ENCODE data around the gene CFB.

- TF ChIP-seq CTCF (IDR thresholded peaks at IDR 0.05) (no peak), EZH2 (IDR thresholded peaks at IDR 0.05) (no peak), EZH2phosphoT487 (IDR thresholded peaks at IDR 0.05) (no peak)
Observed at GRCh38 chr6:31967926-31968320, 22.0 kb downstream of the CFB start.
